ENCODE data around the gene AGAP9.
"Not testable (repeated sequence)": the region's sequence is repeated elsewhere in the genome, so short reads cannot be mapped to it uniquely, and the experiment has no call there.

AGAP9 gene

GRCh38 chr10:47472647-47473046 lies 50.8 kb downstream of the AGAP9 start:
- not testable (repeated sequence) for H3K4me1 ChIP-seq (ENCODE audit: control insufficient read depth, low read length); H3K36me3 ChIP-seq (ENCODE audit: control insufficient read depth, low read length); H3K4me3 ChIP-seq (ENCODE audit: low read length); H3K27me3 ChIP-seq (ENCODE audit: control insufficient read depth, low read length); H4K20me1 ChIP-seq (ENCODE audit: control insufficient read depth, insufficient read depth, low read depth, low read length); H3K4me2 ChIP-seq (ENCODE audit: low read length); H3K79me2 ChIP-seq (ENCODE audit: control insufficient read depth, low read length); H3F3A ChIP-seq (ENCODE audit: control insufficient read depth, insufficient read depth); H3K9me3 ChIP-seq (ENCODE audit: control insufficient read depth, insufficient read depth, low read length); H3K27ac ChIP-seq (ENCODE audit: low read depth, low read length); H3K9me2 ChIP-seq (replicated peaks; ENCODE audit: control insufficient read depth, low read length)

DNA sequence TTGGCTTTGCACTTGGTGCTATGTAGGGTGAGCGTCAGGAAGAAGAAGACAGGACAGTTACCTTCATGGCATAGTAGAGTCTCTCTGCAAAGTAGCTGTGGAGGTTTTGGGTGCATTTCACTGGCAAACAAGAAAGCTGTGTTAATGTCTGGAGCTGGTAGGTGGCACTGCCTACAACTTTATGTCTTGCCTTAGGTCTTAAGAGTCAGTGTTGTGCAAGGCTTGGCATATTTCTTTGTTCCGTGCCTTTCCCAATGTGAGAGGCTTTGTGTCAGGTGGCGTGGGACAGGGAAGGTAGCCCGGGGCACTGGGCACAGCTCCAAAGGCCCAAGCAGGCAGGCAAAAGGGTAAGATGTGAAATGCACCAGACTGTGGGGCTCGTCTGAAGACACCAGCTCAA lies 51.4 kb downstream of the AGAP9 start:
- not testable (repeated sequence) for H3K4me1 ChIP-seq (ENCODE audit: control insufficient read depth, low read length); H3K4me3 ChIP-seq (ENCODE audit: low read length); H3K9me3 ChIP-seq (ENCODE audit: control insufficient read depth, insufficient read depth, low read length); H3F3A ChIP-seq (ENCODE audit: control insufficient read depth, insufficient read depth); H3K79me2 ChIP-seq (ENCODE audit: control insufficient read depth, low read length); H3K4me2 ChIP-seq (ENCODE audit: low read length); H3K9me2 ChIP-seq (replicated peaks; ENCODE audit: control insufficient read depth, low read length); H3K27ac ChIP-seq (ENCODE audit: low read depth, low read length); H3K27me3 ChIP-seq (ENCODE audit: control insufficient read depth, low read length); H3K36me3 ChIP-seq (ENCODE audit: control insufficient read depth, low read length); H4K20me1 ChIP-seq (ENCODE audit: control insufficient read depth, insufficient read depth, low read depth, low read length)

DNA sequence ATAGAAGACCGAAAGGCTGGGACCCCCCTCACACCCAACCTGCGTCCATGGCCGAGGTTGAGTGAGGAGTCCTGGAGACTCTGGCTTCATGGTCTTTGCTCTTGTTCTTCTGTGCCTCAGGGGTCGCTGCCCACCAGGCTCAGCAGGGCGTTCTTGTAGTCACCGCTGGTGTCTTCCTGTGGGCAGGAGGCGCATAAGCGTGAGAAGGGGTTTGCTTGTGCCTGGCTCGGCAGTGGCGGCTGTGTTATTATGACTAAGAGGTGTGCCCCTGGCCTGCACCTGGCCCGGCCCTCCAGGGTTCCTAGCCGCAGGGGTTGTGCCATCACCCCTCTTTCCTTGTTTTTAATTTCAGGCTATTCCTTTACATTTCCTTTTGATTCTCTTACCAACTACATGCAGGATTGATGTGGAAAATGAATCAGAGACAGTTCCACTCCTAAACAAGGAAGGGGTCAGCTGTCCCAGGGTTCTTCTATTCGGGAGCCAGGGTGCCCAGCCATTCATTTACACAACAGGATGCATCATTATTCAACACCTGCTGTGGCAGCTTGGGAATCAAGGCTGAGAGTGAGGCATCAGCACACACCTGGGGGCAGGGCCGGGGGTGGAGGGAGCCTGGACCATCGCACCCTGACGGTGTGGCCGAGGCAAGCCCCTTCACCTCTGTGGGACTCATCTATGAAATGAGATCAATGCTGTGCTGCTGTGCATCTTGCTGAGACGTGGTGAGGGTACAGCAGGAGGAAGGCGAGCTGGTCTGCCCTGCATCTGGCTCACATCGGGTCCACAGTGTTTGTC lies 54.5 kb downstream of the AGAP9 start:
- H3K9me3 ChIP-seq (ENCODE audit: control insufficient read depth, insufficient read depth, low read length); H3K4me3 ChIP-seq (ENCODE audit: low read length); H3K4me1 ChIP-seq (ENCODE audit: control insufficient read depth, low read length); H3F3A ChIP-seq (ENCODE audit: control insufficient read depth, insufficient read depth); H3K27me3 ChIP-seq (ENCODE audit: control insufficient read depth, low read length); H3K79me2 ChIP-seq (ENCODE audit: control insufficient read depth, low read length); H3K36me3 ChIP-seq (ENCODE audit: control insufficient read depth, low read length); H3K9me2 ChIP-seq (replicated peaks; ENCODE audit: control insufficient read depth, low read length); H3K4me2 ChIP-seq (ENCODE audit: low read length); H4K20me1 ChIP-seq (ENCODE audit: control insufficient read depth, insufficient read depth, low read depth, low read length); H3K27ac ChIP-seq (ENCODE audit: low read depth, low read length): not testable (repeated sequence)

DNA sequence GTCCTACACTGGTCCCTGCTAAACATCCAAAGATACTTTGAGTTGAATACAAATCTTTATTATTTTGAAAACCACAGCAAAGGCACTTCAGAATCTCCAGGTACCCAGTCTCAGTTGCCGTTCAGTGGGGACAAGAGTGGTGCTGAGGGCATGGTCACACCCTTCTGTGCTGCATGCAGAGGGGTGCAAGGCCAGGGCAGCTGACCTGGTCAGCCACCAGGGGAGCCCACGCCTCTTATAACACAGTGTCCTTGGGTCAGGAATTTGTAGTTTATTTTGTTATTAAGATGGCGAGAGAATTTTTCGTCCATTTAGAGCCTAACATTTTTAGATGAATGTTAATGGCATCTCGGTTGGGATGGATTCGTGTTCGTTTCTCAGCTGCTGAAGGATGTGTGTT lies 55.5 kb downstream of the AGAP9 start:
- not testable (repeated sequence) for H3K9me2 ChIP-seq (replicated peaks; ENCODE audit: control insufficient read depth, low read length)

GRCh38 chr10:47467458-47467857 lies 56.0 kb downstream of the AGAP9 start:
- not testable (repeated sequence) for H3K79me2 ChIP-seq (ENCODE audit: control insufficient read depth, low read length); H3K9me3 ChIP-seq (ENCODE audit: control insufficient read depth, insufficient read depth, low read length); H3K27ac ChIP-seq (ENCODE audit: low read depth, low read length); H3K27me3 ChIP-seq (ENCODE audit: control insufficient read depth, low read length); H3F3A ChIP-seq (ENCODE audit: control insufficient read depth, insufficient read depth); H3K4me2 ChIP-seq (ENCODE audit: low read length); H3K4me3 ChIP-seq (ENCODE audit: low read length); H4K20me1 ChIP-seq (ENCODE audit: control insufficient read depth, insufficient read depth, low read depth, low read length); H3K36me3 ChIP-seq (ENCODE audit: control insufficient read depth, low read length); H3K4me1 ChIP-seq (ENCODE audit: control insufficient read depth, low read length); H3K9me2 ChIP-seq (replicated peaks; ENCODE audit: control insufficient read depth, low read length)

More for the DNA sequence above, 55.5 kb downstream of the AGAP9 start:
- H3K9me3 ChIP-seq (ENCODE audit: control insufficient read depth, insufficient read depth, low read length); H3K79me2 ChIP-seq (ENCODE audit: control insufficient read depth, low read length); H3K4me1 ChIP-seq (ENCODE audit: control insufficient read depth, low read length); H3K27ac ChIP-seq (ENCODE audit: low read depth, low read length); H3K27me3 ChIP-seq (ENCODE audit: control insufficient read depth, low read length); H4K20me1 ChIP-seq (ENCODE audit: control insufficient read depth, insufficient read depth, low read depth, low read length); H3F3A ChIP-seq (ENCODE audit: control insufficient read depth, insufficient read depth); H3K4me3 ChIP-seq (ENCODE audit: low read length); H3K4me2 ChIP-seq (ENCODE audit: low read length); H3K36me3 ChIP-seq (ENCODE audit: control insufficient read depth, low read length): not testable (repeated sequence)

DNA sequence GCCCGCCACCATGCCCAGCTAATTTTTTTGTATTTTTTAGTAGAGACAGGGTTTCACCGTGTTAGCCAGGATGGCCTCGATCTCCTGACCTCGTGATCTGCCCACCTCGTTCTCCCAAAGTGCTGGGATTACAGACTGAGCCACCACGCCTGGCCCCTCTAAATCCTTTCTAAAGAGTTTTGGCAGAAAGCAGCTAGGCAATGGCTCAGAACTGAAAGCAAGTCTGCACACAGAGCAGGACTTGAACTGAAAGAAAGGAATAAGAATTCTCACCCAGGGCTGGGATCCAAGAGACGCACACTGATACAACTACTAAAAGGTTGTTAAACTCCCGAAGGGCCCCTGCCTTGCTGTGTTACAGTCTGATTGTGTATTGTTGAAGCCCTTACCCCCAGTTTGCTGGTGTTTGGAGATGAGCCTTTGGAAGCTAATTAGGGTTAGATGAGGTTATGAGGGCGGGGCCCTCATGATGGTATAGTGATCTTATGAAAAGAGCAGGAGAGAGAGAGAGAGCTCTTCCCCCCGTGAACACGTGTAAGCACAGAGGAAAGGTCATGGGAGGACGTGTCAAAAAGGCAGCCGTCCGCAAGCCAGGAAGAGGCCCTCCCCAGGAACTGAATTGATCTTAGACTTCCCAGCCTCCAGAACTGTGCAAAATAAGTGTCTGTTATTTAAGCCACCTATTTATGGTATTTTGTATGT lies 58.1 kb downstream of the AGAP9 start:
- not testable (repeated sequence) for H3K9me3 ChIP-seq (ENCODE audit: control insufficient read depth, insufficient read depth, low read length); H4K20me1 ChIP-seq (ENCODE audit: control insufficient read depth, insufficient read depth, low read depth, low read length); H3K27me3 ChIP-seq (ENCODE audit: control insufficient read depth, low read length); H3K79me2 ChIP-seq (ENCODE audit: control insufficient read depth, low read length); H3K36me3 ChIP-seq (ENCODE audit: control insufficient read depth, low read length); H3F3A ChIP-seq (ENCODE audit: control insufficient read depth, insufficient read depth); H3K4me3 ChIP-seq (ENCODE audit: low read length); H3K9me2 ChIP-seq (replicated peaks; ENCODE audit: control insufficient read depth, low read length); H3K4me2 ChIP-seq (ENCODE audit: low read length); H3K4me1 ChIP-seq (ENCODE audit: control insufficient read depth, low read length); H3K27ac ChIP-seq (ENCODE audit: low read depth, low read length)

- not testable (repeated sequence) for H3F3A ChIP-seq (ENCODE audit: control insufficient read depth, insufficient read depth); H3K79me2 ChIP-seq (ENCODE audit: control insufficient read depth, low read length); H3K27ac ChIP-seq (ENCODE audit: low read depth, low read length); H3K9me2 ChIP-seq (replicated peaks; ENCODE audit: control insufficient read depth, low read length); H3K9me3 ChIP-seq (ENCODE audit: control insufficient read depth, insufficient read depth, low read length); H3K27me3 ChIP-seq (ENCODE audit: control insufficient read depth, low read length); H3K4me1 ChIP-seq (ENCODE audit: control insufficient read depth, low read length); H4K20me1 ChIP-seq (ENCODE audit: control insufficient read depth, insufficient read depth, low read depth, low read length); H3K4me3 ChIP-seq (ENCODE audit: low read length); H3K36me3 ChIP-seq (ENCODE audit: control insufficient read depth, low read length); H3K4me2 ChIP-seq (ENCODE audit: low read length)
These were observed 60.7 kb downstream of the AGAP9 start for GRCh38 chr10:47462577-47463358.

Measured in DOHH2 (cell line).